Coronary artery (tissue), 2 donors: ENCODE measurements around the gene KCTD5.
A peak's percentile ranks its signal among the peaks of the same experiment; 100 is the strongest.
"Not testable (repeated sequence)": the region's sequence is repeated elsewhere in the genome, so short reads cannot be mapped to it uniquely, and the experiment has no call there.

Experiments
- DNase-seq: peaks from one replicate; pipeline ENCODE4 v3.0.0-alpha.2; 2017; ENCODE audit warnings: low spot score
- H3K27ac ChIP-seq, 2 donors: fragments of 200-600 bp; sonication (generic); one replicate each; pipeline ENCODE4 v1.5.1; 2016 to 2019
- H3K4me3 ChIP-seq: fragments of 200-600 bp; sonication (generic); 2 replicates; pipeline ENCODE4 v1.5.1; 2016; ENCODE audit warnings: mild to moderate bottlenecking, moderate library complexity
- CTCF ChIP-seq: fragments of 200-600 bp; sonication (generic); IDR thresholded peaks from one replicate; pipeline ENCODE4 v1.5.1; 2019; ENCODE audit warnings: antibody characterized with exemption

The KCTD5 gene, protein sequence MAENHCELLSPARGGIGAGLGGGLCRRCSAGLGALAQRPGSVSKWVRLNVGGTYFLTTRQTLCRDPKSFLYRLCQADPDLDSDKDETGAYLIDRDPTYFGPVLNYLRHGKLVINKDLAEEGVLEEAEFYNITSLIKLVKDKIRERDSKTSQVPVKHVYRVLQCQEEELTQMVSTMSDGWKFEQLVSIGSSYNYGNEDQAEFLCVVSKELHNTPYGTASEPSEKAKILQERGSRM

DNA sequence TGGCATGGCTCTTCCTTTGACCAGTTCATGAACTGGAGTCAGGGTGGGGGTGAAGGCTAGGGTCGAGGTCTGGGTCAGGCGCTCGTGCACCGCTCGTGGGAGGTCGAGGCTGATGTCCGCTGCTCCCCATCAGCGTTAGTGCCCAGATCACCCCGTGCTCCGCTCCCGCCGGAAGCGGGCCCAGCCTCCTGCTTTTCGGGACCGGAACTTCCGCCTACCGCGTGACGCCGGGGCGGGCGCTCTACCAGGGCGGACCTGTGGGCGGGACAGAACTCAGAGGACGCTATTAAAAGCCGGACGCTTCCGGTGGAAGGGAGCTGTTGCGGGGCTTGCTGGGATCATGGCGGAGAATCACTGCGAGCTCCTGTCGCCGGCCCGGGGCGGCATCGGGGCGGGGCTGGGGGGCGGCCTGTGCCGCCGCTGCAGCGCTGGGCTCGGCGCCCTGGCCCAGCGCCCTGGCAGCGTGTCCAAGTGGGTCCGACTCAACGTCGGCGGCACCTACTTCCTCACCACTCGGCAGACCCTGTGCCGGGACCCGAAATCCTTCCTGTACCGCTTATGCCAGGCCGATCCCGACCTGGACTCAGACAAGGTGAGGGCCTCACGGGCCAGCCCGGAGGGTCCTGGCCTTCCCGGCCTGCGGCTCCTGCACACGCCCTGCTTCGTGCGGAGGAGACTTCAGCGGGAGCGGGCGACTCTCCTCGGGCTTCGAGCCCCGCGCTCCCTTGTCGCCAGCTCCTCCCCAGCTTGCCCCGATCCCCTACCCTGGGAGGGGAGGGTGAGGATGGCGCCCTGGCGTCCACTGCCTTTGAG, at the start of gene KCTD5:
Gene KCTD5 (plus strand): TSS at position 315 of the 813 bp plus-strand sequence. CDS start 26 bp downstream, at position 341.
- no peak for TF ChIP-seq CTCF
- Histone ChIP-seq H3K4me3 (peak within 1 kb of the TSS; percentile 88), H3K27ac (peak within 1 kb of the TSS; percentile 66 to 85)
- peak; percentile 97 for DNase-seq

DNA sequence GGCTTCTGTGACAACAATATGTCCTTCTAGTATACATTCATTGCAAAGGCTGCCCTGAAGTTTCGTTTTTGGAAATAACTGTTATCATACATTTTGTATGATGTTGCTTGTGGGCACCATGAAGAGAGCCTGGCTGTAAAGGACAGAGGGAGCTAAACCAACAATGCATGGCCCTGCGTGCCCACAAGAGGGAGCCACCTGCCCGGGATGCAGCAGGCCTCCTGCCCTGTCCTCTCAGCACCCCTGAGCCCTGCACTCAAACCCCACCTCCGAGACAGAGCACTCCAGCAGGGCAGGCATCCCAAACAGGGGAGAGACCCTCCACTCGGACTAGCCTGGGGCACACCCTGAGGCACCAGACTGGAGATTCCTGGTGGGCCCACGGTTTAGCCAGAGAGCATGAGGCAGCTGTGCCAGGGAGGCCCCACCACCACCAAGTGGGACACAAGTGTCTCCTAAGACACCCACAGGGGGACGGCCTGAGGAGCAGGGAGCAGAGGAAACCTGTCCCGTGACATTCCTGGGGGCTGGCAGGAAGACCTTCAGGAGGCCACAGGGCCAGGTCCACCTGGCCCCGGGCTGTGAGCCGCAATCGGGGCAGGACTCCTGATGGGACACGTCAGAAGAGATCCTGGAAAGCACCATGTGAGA, 43.1 kb upstream of the KCTD5 start:
- not testable (repeated sequence) for H3K27ac ChIP-seq, DNase-seq

DNA sequence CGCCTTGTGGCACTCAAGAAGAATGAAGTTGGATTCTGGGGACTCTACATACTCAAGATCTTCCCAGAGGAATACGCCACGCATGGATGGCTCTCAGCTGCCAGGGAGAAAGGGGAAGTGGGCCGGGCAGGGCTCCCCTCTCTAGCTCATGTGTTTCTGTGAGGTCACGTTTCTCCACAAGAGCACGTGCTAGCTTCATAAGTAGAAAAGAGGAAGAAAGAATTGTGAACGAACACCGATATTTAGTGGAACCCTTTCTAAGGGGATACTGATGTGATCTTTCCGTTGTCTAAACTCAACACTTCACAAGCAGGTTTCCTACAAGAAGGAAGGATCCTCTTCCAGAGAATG, 42.6 kb upstream of the KCTD5 start:
- H3K27ac ChIP-seq, DNase-seq, H3K4me3 ChIP-seq: not testable (repeated sequence)

More for the DNA sequence above, 43.1 kb upstream of the KCTD5 start:
- H3K4me3 ChIP-seq, result not testable (repeated sequence)

GRCh38 chr16:2642561-2642960, 39.8 kb upstream of the KCTD5 start:
- H3K27ac ChIP-seq, H3K4me3 ChIP-seq, DNase-seq: not testable (repeated sequence)

- H3K4me3 ChIP-seq, H3K27ac ChIP-seq, DNase-seq: not testable (repeated sequence)
These were observed 37.4 kb upstream of the KCTD5 start for GRCh38 chr16:2644754-2645453.

DNA sequence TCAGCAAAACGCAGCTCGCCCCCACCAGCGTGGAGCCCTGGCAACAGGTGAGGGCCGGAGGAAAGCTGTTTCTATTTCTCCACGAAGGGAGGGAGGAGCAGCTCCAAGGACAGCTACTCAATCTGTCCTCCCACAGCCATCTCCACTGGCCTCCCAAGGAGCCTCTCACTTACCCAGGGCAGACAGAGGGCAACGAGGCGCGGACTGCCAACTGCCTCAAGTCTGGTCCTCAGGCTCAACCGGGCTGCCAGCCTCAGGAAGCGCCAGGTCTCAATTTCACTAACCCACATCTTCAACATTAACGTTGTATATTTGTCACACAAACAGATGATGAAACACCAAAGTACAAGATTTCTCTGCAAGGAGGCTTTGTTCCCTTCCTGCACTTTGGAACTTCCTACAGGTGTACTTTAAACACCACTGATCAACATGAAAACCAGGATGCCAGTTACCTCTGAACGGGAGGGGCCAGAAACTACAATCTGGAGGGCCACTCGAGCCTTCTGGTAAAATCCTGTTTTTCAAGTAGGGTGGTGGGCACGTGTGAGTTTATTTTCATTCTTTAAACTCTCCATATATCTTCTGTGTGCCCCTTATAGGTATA, 31.0 kb upstream of the KCTD5 start:
- not testable (repeated sequence) for H3K4me3 ChIP-seq, DNase-seq, H3K27ac ChIP-seq

DNA sequence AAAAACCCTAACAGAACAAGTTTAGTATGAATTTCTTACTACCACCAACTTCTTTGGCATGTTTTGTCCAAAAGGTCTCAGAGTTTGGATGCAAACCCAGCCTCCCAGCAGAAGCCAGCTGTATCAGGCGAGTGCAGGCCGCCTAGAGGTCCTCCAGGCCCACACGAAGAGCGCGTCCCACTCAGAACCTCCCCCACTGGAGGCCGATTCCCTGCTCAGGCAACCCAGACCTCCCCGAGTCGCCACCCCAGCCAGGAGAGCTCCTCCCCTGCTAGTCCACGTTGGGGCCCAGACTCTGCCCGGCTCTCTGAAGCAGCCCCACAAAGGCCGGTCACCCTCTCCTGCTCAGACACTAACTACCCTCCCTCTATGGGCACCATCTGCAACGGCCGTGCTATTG, 28.4 kb upstream of the KCTD5 start:
- DNase-seq, H3K27ac ChIP-seq, H3K4me3 ChIP-seq: not testable (repeated sequence)

- DNase-seq, H3K27ac ChIP-seq, H3K4me3 ChIP-seq: not testable (repeated sequence)
These were observed 27.4 kb upstream of the KCTD5 start for GRCh38 chr16:2654949-2655348.

DNA sequence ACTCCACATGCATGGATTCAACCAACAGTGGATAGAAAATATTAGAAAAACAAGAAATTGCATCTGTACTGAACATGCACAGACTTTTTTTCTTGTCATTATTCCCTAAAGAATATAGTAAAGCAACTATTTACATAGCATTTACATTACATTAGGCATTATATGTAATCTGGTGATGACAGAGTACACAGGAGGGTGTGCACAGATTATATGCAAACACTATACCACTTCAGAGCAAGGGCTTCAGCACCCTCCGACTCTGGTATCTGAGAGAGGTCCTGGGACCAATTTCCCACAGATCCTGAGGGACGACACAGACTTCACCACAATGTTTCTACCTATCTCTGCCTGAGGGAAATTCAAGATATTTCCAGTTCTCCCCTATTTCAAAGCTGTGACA, 25.3 kb upstream of the KCTD5 start:
- TF ChIP-seq CTCF, result no peak
- Histone ChIP-seq H3K4me3 (no peak overlapping the region), H3K27ac (no peak overlapping the region)
- no peak for DNase-seq

- not testable (repeated sequence) for DNase-seq, H3K27ac ChIP-seq, H3K4me3 ChIP-seq
These were observed 24.5 kb upstream of the KCTD5 start for GRCh38 chr16:2657803-2658202.

- DNase-seq, H3K27ac ChIP-seq, H3K4me3 ChIP-seq: not testable (repeated sequence)
These were observed 22.8 kb upstream of the KCTD5 start for GRCh38 chr16:2659560-2659959.

DNA sequence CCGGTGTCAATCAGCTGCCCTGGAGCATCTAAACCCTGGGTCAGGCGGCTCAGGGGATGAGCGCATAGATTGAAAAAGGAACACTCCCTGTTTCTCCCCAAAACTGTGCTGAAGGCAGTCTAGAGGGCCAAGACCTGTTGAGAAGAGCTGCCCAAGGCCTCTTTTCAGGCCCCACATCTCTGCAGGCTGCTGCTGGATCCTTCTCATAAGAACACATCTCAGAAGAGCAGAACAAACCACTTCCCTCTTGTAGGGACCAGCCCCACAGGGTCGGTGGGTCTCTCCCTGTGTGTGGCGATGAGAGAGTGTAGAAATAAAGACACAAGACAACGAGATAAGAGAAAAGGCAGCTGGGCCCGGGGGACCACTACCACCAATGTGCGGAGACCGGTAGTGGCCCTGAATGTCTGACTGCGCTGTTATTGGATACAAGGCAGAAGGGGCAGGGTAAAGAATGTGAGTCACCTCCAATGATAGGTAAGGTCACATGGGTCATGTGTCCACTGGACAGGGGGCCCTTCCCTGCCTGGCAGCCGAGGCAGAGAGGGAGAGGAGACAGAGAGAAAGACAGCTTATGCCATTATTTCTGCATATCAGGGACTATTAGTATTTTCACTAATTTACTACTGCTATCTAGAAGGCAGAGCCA, 22.2 kb upstream of the KCTD5 start:
- H3K27ac ChIP-seq, DNase-seq, H3K4me3 ChIP-seq: not testable (repeated sequence)
